C4-2B (cell line): ENCODE results near the gene ATP11C.

Experiments used
- H3K27ac ChIP-seq: fragments of 450-650 bp; 2 replicates; pipeline ENCODE4 v1.5.1; 2017
- CTCF ChIP-seq: fragments of 450-650 bp; conservative IDR thresholded peaks from 2 replicates; pipeline ENCODE4 v1.5.1; 2017; ENCODE audit warnings: mild to moderate bottlenecking
- ZFX ChIP-seq: fragments of 450-650 bp; IDR thresholded peaks from 2 replicates; pipeline ENCODE4 v1.6.1; 2017

ATP11C gene

DNA sequence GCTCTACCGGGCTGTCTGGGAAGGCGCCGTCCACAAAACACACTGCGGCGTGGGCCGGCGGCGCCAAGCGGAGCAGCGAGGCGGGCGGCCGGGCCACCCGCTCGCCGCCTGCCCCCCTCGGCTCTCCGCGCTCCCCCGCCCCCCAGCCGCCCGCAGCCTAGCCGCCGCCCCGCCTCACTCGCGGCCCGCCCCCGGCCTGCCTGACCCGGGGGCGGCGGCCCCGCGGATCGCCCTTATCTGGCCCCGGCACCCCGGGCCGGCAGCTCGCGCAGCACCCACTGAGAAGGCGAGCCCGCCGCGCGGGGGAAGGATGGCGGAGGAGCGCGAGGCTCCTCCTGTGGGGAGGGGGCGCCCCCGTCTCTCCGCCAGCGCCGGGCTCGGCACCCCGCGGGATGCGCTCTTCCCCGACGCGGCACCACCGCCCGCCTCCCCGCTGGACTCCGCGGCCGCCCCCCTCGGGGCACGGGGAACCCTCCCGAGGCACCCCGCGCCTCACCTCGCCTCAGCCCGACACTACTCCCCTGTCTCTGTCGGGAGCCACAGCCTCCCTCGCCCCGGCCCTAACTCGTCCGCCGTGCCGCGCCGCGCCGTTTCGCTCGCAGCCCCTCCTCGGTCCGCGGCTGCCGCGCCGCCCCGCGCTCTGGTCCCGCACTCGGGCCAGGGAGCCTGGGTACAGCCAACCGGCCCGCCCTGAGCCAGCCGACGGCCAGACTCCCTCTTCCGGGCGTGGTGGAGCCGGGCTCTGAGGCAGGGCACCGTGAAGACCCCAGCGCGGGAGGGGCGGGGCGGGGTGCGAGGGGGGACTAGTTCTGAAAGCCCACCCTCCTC, 566 bp downstream of the ATP11C start:
- H3K27ac ChIP-seq: peak overlapping the region; percentile 89
- TF ChIP-seq CTCF (no peak), ZFX (0 out of 2 replicates have a peak, but pooled peaks have one; percentile 20)

DNA sequence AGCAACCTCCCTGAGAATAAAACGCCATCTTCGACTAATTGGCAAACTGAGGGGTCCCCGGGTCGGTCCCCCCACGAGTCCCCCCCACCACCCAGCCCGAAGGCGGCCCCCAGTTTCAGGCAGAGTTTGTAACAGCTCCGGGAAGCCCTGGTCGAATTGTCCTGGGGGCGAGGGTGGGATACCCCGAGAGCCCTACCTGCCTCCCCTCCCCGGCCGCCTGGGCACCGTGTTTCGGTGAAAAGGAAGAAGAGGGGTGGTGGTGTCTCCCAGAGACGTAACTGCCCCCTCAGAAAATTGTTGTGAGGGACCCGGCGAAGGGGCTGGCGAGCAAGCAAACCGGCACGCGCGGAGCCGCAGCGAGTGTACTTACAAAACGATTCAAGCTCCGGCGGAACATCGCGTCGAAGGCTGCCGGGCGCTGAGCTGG, 1.2 kb downstream of the ATP11C start:
- TF ChIP-seq ZFX: no peak
- TF ChIP-seq CTCF: no peak

DNA sequence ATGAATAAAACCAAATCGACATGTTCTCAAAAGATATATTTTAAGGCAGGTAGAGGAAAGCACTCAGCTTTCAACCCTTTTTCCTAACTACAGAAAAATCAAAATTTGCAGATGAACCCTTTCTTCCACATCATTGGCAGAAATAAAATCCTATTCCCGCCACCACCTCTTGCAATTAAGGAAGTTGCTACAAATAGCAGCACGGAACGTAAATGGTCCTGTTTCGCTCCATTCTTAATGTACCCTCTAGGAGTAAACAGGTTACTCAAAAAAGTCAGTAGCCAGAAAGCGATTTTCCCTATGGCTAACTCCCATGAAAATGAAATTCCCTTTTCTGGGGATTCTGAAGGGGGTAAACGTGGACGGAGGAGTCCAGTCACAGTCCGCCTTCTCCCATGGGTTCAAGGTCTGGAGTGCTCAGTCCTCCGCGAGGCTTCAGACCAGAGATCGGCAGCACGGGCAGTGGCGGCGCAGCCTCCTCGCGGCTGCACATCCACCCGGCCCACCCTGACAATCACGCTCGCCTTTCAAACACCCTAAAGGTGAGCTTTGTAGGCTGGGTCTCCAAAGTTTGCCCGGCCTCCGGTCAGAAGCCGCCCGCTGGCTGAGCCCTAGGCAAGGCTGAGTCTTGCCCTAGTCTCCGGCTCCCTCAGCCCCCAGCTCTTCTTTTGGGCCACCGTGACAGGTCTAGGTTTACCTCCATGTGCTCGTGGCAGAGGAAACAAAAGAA, 1.8 kb downstream of the ATP11C start:
- peak overlapping the region; percentile 89; the same call in 1 of the 2 replicates for H3K27ac ChIP-seq
- TF ChIP-seq CTCF: no peak
- no peak for TF ChIP-seq ZFX

More for the DNA sequence above, 1.2 kb downstream of the ATP11C start:
- peak overlapping the region; percentile 89 for H3K27ac ChIP-seq

- H3K27ac ChIP-seq: no peak overlapping the region
- TF ChIP-seq CTCF (no peak), ZFX (no peak)
Measured at GRCh38 chrX:139930401-139930800, 2.5 kb downstream of the ATP11C start.

DNA sequence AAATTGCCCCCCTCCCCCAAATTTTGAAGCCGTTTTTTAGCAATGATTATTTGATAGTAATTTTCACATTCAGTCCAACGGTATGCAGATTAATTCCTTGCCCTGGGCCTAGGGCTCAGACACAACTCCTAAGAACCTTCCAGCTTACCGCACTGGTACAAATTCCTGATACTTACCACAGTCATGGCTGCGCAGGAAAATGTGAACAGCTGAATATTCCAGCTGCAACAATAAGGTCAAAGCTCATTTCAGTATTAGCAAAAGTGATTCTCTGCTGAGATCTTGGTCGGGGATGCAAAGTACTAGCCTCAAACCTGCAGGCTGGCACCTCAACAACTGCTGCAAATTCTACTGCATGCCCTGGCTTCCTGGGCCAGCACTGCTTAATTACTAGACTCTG, 3.0 kb downstream of the ATP11C start:
- H3K27ac ChIP-seq: no peak overlapping the region
- TF ChIP-seq CTCF (no peak), ZFX (no peak)

GRCh38 chrX:139924696-139925095, 8.2 kb downstream of the ATP11C start:
- H3K27ac ChIP-seq: no peak overlapping the region
- TF ChIP-seq CTCF (no peak), ZFX (no peak)
